Adrenal gland (tissue), 5 donors: ENCODE measurements around the gene ARPC5L.

Experiments used
- POLR2A ChIP-seq, 2 donors: fragments of 450-650 bp; IDR thresholded peaks; one replicate each; pipeline ENCODE4 v1.6.1; 2017; ENCODE audit warnings: antibody characterized with exemption in 2 of 2, mild to moderate bottlenecking in 2 of 2, moderate library complexity in 1 of 2
- TF ChIP-seq, protein P1 (sequence below), 6 experiments: fragments of 450-650 bp in 4 of 6; fragments of 200-600 bp in 2 of 6; sonication (generic) in 1 of 6; IDR thresholded peaks; 1 replicate in 5 of 6; 2 replicates in 1 of 6; pipeline versions ENCODE4 v1.5.1 to v1.8.0; 2016 to 2021; ENCODE audit warnings: antibody characterized with exemption in 6 of 6, mild to moderate bottlenecking in 2 of 6, moderate library complexity in 1 of 6
- donor health status: DM: no; HTN: no; CAD: no.

DNA sequence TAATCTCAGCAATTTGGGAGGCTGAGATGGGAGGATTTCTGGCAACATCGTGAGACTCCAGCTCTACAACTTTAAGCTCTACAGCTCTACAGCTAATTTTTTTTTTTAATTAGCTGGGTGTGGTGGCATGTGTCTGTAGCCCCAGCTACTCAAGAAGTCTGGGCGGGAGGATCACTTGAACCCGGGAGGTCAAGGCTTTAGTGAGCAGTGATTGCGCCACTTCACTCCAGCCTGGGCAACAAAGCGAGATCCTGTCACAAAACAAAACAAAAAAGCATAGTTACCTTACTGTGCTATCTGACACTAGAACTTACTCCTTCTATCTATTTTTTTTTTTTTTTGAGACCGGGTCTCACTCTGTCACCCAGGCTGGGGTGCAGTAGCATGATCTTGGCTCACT, 15.0 kb upstream of the ARPC5L start:
- TF ChIP-seq, protein P1, sequence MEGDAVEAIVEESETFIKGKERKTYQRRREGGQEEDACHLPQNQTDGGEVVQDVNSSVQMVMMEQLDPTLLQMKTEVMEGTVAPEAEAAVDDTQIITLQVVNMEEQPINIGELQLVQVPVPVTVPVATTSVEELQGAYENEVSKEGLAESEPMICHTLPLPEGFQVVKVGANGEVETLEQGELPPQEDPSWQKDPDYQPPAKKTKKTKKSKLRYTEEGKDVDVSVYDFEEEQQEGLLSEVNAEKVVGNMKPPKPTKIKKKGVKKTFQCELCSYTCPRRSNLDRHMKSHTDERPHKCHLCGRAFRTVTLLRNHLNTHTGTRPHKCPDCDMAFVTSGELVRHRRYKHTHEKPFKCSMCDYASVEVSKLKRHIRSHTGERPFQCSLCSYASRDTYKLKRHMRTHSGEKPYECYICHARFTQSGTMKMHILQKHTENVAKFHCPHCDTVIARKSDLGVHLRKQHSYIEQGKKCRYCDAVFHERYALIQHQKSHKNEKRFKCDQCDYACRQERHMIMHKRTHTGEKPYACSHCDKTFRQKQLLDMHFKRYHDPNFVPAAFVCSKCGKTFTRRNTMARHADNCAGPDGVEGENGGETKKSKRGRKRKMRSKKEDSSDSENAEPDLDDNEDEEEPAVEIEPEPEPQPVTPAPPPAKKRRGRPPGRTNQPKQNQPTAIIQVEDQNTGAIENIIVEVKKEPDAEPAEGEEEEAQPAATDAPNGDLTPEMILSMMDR (IDR thresholded peaks at IDR 0.05): no peak
- TF ChIP-seq POLR2A (IDR thresholded peaks at IDR 0.05): no peak
